SKM-1 treated with dmso at 0.1 percent for 144 hours (cell line): ENCODE results near the gene MYH14.

Experiments
- DNase-seq: peaks from one replicate; lab custom pipeline; 2025; ENCODE audit not compliant: unreplicated experiment; lab: John Stamatoyannopoulos, UW

The MYH14 gene

DNA sequence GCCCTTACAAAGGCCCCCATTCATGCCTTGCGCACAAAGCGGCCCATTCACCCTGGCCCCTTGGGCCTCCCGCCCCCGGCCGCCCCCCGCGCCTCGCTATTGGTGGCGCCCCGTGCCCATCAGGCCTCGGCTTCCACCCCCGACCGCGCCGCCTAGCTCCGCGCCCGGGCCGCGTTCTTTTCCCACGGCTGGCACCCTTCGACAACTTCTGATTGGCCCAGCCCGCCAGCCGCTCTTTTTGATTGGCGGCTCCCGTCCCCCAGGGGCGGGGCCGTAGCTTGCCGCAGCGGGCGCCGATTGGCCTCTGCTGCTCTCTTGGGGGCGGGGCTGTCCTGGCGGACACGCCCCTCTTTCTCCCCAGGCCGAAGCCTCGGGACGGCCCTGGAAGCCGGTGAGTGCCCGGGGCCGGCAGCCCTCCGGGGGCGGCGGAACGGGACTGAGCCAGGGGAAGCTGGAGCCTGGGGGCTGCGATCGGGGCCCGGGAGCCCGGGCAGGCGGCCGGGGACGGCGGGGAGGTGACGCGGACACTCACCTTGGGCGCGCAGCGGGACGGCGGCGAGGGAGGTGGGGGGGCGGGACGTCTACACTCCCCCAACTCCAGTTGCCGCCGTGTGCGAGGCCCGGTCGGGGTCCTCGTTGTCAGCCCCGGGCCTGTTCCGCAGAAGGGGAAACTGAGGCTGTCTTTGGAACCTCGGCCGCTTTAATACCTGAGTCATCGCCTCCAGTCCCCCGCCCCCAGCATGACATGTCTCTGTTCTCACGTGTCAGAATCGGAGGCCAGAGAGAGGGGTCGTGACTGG lies at the start of gene MYH14:
TSS of gene MYH14 (plus strand) at position 342 of the 800 bp plus-strand sequence. CDS start 6,744 bp downstream, outside the sequence.
- DNase-seq: no peak

- DNase-seq: no peak
These were observed 48.9 kb upstream of the MYH14 start for GRCh38 chr19:50154529-50154928.

GRCh38 chr19:50155520-50156109 lies 47.8 kb upstream of the MYH14 start:
- DNase-seq: no peak

DNA sequence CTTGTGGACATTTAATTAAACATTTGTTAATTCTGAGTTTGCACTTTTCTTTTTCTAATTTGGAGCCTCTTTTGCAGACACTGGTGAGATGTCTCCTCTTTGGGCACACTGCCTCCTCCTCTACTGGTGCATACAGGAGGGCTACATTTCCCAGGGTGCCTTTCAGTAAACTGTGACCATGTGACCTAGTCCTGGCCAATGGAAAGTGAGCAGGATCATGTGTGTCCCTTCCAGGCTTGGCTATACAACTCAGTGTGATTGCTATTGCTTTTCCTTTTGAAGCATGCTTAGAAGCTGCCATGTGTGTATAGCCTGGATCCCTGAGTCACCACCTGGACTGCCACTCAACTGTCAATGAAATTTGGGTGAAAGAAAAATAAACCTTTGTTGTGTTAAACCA lies 44.8 kb upstream of the MYH14 start:
- no peak for DNase-seq

- no peak for DNase-seq
These were observed 44.3 kb upstream of the MYH14 start for GRCh38 chr19:50159078-50159477.

GRCh38 chr19:50162988-50163387 lies 40.4 kb upstream of the MYH14 start, which contains the start of gene IZUMO2:
IZUMO2 (minus strand) TSS chr19:50163281; CDS start chr19:50163194, 87 bp downstream.
- DNase-seq: no peak

GRCh38 chr19:50167314-50167721 lies 36.1 kb upstream of the MYH14 start:
- DNase-seq: no peak

DNA sequence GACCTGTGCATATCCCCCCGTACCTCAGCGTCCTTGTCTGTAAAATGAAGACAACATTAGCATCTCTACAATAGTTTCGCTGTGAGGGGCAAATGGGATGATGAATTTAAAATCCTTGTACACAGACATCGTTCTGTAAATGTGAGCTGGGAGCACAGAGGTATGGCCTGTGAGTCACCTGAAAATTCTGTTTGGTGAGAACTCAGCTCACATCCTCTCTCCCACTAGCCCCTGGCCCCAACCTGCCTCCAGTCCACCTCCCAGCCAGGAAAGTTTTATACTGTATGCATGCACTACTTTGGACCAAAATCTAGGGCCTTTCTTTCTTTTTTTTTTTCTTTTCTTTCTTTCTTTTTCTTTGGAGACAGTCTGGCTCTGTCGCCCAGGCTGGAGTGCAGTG lies 31.7 kb upstream of the MYH14 start:
- no peak for DNase-seq

DNA sequence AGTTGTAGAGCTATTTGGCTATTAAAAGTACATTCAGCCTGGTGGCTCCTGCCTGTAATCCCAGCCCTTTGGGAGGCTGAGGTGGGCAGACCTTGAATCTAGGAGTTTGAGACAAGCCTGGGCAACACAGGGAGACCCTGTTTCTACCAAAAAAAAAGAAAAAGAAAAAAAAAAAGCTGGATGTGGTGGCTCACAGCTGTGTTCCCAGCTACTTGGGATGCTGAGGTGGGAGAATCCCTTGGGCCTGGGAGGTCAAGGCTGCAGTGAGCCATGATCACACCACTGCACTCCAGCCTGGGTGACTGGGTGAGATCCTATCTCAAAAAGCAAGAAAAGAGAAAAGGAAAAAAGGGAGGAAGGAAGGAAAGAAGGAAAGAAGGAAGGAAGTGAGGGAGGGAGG lies 30.7 kb upstream of the MYH14 start:
- DNase-seq: no peak

GRCh38 chr19:50173127-50173526 lies 30.3 kb upstream of the MYH14 start:
- DNase-seq: no peak

DNA sequence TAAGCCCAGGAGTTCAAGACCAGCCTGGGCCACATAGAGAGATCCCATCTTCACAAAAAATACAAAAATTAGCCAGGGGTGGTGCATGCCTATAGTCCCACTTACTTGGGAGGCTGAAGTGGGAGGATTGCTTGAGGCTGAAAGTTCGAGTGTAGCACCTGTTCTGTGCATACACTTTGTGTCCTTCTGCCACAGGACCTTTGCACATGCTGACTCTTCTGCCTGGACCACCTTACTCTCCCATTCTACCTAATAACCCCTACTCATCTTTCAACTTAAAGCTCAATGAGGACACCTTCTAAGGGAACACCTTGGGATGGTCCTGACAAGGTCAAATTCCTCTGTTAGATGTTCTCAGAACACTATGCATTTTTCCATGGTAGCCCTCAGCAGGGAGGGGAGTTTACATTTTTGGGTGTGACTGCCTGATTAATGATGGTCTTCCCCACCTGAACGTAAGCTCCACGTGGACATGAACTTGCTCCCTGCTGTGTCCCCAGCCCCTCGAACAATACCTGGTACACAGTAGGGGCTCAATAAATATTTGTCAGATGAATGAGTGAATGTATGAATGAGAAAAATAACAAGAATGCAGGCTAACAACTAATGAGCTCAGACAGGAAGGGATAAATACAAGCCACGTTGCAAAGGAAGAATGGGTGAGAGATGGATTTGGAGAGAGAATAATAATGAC lies 29.2 kb upstream of the MYH14 start:
- DNase-seq: no peak

DNA sequence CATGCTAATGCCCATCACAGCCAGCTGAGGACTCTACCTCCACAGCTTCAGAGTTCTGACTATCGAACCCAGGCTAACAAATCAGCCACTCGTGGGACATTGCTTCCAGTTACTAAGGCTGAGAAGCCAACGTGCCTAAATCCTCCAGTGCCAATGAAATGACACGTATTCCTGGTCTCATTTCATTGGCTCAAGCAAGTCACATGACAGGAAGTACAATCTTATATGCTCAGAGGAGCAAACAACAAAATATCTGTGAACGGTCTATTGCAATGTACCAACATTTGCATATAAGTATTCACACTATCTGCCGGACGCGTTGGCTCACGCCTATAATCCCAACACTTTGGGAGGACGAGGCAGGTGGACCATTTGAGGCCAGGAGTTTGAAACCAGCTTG lies 27.5 kb upstream of the MYH14 start:
- DNase-seq: no peak

DNA sequence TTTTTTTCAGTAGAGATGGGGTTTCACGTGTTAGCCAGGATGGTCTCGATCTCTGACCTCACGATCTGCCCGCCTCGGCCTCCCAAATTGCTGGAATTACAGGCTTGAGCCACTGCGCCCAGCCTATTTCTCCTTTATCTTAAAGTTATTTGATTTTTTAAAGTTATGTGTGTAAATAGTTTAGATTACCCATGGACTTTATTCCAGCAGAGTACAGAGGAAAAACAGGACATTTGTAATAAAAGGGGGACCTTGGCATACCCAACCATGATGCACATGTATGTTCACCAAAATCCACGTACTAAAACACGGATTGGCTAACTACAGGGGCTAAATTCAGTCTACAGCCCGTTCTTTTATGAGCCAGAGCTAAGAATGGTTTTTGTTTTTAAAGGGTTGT lies 26.6 kb upstream of the MYH14 start:
- no peak for DNase-seq

DNA sequence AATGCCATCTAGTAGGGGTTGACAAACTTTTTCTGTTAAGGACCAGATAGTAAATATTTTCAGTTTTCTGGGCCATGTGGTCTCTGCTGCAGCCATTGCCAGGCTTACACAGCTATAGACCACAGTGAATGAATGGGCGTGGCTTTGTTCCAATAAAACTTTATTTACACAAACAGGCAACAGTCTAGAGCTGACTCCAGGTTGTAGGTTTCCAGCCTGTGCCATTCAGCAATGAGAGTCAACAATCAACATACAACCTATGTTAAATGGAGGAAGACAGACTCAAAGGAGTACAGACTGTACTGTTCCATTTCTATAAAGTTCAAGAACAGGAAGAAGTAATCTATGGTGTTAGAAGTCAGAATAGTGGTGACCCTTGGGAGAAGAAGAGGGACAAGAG lies 25.1 kb upstream of the MYH14 start:
- DNase-seq: no peak

GRCh38 chr19:50178859-50179537 lies 24.4 kb upstream of the MYH14 start:
- no peak for DNase-seq

DNA sequence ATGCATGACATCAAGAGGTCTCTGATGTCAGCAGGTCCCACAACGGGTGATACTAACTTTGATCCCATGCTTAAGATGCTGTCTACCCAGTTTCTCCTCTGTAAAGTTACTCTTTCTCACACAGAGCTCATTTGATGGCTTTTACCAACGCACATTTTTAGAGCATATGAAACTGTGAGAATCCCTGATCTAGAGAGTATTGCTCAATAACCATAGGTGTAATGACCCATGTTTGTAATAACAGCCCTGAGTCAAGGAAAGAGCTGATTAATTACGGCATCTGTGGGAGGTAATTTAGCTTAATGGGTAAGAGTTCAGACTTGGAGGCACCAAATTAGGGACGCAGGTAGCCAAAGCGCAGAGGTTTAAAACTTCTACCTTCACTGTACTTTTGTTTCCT lies 22.3 kb upstream of the MYH14 start:
- no peak for DNase-seq

GRCh38 chr19:50184196-50184595 lies 19.2 kb upstream of the MYH14 start:
- DNase-seq: no peak

DNA sequence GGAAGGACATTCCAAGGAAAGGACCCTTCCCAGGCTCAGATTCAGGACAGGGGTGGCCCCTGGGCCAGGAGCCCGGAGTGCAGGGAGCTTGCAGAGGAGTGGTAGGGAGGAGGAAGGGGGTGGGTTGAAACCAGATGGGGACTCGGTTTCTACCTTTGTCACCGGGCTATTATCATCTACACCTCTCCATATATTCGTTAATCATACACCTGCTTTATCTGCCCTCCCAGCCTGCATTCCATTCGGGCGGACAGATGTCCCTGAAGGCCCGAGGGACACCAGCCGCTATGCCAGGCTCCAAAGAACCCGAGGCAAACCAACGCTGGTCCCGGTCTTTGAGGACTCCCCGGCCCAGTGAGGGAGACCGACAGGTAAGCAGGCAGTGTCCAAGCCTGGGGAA lies 15.5 kb upstream of the MYH14 start:
- DNase-seq: no peak

GRCh38 chr19:50189331-50189730 lies 14.1 kb upstream of the MYH14 start:
- DNase-seq: no peak

DNA sequence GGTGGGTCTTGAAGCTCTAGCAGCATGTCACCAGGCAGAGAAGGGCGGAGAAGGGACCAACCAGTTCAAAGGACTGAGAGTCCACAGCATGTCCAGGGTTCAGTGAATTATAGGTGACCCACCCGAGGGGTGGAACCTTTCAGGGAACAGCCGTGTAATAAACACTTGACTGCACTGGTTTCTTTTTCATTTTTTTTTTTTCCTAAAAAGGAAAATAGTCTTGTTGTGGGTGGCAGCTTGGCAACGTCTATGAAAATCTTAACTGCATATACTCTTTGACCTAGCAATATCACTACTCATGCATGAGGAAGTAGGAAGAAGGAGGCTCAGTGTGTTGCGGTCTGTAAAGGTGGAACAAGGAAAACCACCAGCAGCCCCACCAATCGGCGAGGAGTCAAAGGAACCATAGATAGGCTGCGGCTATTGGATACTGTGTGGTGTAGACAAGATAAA lies 13.0 kb upstream of the MYH14 start:
- peak; percentile 16 for DNase-seq

DNA sequence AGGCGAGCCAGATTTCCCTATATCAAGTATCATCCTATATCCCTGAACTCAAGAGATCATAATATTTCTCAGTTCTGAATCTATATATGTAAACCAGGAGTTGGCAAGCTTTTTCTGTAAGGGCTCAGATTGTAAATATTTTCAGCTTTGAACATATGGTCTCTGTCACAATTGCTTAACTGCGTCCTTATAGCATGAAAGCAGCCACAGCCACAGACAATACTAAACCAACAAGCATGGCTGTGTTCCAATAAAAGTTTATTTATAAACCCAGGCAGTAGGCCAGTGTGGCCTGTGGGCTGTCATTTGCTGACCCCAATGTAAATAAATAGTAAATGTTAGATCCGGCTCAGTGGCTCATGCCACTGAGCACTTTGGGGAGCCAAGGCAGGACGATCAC lies 12.2 kb upstream of the MYH14 start:
- no peak for DNase-seq
